ENCODE data around the gene ETV2. TPM values are rescaled to one million over a fixed set of nuclear protein-coding genes. Genes with fewer than 3 reads are reported as not detected.

Gene ETV2
- total RNA-seq, 1 donor from 2014 or later: 0.35 TPM

DNA sequence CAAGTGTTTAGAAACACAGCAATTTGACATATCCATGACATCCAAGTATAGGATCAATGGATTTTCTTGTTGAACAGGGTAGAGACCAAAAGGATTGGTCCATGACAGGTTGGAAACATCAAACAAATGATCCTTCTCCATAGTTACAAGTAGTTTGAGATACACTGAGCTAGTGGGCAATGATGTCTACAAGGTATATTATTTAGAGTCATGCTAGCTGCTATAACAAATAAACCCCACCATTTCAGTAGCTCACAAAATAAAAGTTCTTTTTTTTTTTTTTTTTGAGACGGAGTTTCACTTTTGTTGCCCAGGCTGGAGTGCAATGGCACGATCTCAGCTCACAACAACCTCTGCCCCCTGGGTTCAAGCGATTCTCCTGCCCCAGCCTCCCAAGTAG, 33.9 kb upstream of the ETV2 start:
- DNase-seq (ENCODE audit: low read depth): no peak
- TF ChIP-seq, protein P1, sequence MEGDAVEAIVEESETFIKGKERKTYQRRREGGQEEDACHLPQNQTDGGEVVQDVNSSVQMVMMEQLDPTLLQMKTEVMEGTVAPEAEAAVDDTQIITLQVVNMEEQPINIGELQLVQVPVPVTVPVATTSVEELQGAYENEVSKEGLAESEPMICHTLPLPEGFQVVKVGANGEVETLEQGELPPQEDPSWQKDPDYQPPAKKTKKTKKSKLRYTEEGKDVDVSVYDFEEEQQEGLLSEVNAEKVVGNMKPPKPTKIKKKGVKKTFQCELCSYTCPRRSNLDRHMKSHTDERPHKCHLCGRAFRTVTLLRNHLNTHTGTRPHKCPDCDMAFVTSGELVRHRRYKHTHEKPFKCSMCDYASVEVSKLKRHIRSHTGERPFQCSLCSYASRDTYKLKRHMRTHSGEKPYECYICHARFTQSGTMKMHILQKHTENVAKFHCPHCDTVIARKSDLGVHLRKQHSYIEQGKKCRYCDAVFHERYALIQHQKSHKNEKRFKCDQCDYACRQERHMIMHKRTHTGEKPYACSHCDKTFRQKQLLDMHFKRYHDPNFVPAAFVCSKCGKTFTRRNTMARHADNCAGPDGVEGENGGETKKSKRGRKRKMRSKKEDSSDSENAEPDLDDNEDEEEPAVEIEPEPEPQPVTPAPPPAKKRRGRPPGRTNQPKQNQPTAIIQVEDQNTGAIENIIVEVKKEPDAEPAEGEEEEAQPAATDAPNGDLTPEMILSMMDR (conservative IDR thresholded peaks at IDR 0.05; ENCODE audit: low read depth, low read length): no peak
- no peak overlapping the region for H3K4me3 ChIP-seq (ENCODE audit: low read depth, low read length)

DNA sequence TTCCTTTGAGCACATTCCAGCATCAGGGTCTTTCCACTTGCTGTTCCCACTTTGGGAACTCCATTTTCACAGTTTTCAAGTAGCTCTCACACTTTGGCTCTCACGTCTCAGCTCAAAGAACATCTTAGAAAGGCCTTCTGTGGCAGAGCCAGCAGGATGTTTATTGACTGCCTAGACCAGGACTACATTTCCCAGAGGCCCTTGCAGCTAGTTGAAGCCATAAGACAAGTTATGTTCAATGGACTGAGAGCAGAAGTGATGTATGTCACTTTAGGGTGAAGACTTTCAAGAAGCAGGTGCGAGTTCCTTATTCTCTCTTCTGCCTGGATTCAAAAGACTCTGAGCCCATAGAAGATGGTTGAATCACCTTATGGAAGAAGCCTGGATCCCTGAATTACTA, 33.3 kb upstream of the ETV2 start:
- no peak overlapping the region for H3K4me3 ChIP-seq (ENCODE audit: low read depth, low read length)
- DNase-seq (ENCODE audit: low read depth): no peak
- TF ChIP-seq, protein P1 (conservative IDR thresholded peaks at IDR 0.05; ENCODE audit: low read depth, low read length): no peak

DNA sequence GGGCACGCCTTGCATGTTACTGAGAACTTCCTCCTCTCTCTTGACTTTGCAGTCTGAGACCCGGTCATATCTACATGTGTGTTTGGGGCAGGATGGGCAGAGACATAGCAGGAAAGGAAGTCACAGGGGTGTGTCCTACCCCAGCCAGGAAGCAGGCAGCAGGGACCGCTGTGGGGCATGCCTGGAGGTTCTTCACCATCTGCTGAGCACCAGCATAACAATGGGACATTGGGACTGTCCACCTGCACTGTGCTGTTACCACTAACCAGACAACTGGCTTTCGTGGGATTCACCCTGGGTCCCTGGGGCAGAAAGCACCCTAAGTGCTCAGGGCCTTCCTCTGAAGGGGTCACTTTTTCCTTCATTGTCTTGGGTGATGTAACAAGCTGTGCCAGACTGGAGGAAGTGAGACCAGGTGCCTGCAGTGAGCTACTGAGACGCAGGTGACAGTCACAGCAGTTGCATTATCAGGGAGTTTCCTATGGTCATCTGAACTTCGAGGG, 31.6 kb upstream of the ETV2 start:
- H3K4me3 ChIP-seq (ENCODE audit: low read depth, low read length): no peak overlapping the region
- no peak for DNase-seq (ENCODE audit: low read depth)
- TF ChIP-seq, protein P1 (conservative IDR thresholded peaks at IDR 0.05; ENCODE audit: low read depth, low read length): no peak

DNA sequence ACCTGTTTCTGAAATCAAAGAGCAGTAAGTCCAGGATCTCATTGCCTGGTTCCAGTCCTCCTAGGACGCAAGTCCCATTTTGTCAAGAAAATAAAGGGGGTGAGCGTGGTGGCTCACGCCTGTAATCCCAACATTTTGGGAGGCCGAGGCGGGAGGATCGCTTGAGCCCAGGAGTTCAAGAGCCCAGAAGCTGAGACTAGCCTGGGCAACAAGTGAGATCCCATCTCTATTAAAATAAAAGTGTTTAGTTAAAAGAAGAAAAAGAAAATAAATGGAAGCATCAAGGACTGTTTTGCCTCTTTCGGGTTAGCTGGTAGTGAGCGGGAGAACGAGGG, 29.4 kb upstream of the ETV2 start:
- peak overlapping the region; percentile 76 for H3K4me3 ChIP-seq (ENCODE audit: low read depth, low read length)
- TF ChIP-seq, protein P1 (conservative IDR thresholded peaks at IDR 0.05; ENCODE audit: low read depth, low read length): no peak

DNA sequence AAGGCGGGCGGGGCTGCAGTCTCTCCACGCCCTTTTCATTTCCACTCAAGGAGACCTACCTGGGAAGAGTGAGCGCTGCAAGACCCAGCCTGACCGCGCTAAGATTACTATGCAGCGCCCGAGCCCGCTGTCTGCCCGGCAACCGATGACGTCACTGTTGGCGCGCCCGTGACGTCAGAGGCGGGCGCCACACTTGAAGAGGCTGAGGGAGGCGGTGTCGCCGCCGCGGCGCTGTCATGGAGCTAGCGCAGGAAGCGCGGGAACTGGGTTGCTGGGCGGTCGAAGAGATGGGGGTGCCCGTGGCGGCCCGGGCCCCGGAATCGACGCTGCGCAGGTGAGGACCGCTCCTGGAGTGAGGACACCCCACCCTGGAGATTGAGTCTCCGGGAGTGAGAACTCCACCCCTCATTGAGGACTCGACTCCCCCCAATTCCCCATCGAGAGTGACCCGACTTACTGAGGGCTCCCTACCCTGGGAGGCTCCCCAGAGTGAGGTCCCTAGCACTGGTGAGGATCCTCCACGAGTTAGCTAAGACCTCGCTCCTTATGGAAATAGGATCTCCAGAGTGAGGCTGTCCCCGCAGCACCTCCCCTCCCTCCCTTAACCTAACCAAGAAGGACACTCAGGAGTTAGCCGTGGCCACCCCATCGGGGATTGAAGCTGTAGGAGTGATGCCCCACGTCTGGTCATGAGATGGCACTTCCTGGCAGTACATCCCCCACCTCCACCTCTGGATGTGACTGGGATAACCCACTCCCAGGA, 28.8 kb upstream of the ETV2 start, which contains the start of gene HAUS5:
Gene HAUS5, plus strand, starts transcription at position 177 of the 763 bp plus-strand sequence. Its CDS starts 60 bp downstream, at position 237.
- peak within 1 kb of the TSS; percentile 76 for H3K4me3 ChIP-seq (ENCODE audit: low read depth, low read length)
- DNase-seq (ENCODE audit: low read depth): no peak
- TF ChIP-seq, protein P1 (conservative IDR thresholded peaks at IDR 0.05; ENCODE audit: low read depth, low read length): no peak

More for the DNA sequence above, 29.4 kb upstream of the ETV2 start:
- DNase-seq (ENCODE audit: low read depth): no peak

DNA sequence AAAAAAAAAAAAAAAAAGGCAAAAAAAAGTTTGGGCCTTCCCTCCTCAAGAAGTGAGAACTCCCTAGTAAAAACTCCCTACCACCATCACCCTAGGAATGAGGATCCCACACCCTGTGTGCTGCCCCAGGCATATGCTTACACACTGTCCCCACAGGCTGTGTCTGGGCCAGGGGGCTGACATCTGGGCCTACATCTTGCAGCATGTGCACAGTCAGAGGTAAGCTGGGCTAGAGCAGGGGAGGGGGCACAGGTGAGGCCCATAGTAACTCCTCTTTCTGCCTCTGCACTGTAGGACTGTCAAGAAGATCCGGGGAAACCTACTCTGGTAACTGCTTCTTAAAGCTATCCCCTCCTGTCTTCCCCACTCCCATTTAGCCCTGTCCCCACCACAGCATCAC, 28.0 kb upstream of the ETV2 start:
- TF ChIP-seq, protein P1 (conservative IDR thresholded peaks at IDR 0.05; ENCODE audit: low read depth, low read length): no peak
- DNase-seq (ENCODE audit: low read depth): no peak
- no peak overlapping the region for H3K4me3 ChIP-seq (ENCODE audit: low read depth, low read length)

DNA sequence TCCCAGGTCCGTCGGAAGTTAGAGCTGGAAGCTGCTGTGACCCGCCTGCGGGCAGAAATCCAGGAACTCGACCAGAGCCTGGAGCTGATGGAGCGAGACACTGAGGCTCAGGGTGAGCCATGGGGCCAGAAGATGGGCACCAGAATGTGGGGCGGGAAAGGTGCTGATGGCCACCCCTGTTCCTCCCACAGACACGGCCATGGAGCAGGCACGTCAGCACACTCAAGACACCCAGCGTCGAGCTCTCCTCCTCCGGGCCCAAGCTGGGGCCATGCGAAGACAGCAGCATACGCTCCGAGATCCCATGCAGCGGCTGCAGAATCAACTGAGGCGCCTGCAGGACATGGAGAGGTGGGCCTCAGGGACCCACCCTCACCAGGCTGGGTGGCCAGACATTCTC, 26.5 kb upstream of the ETV2 start:
- TF ChIP-seq, protein P1 (conservative IDR thresholded peaks at IDR 0.05; ENCODE audit: low read depth, low read length): no peak
- no peak for DNase-seq (ENCODE audit: low read depth)
- H3K4me3 ChIP-seq (ENCODE audit: low read depth, low read length): no peak overlapping the region
